GM12878 (cell line): ENCODE data around the gene HEXIM2.

ENCODE experiments used
- CREB1 ChIP-seq: IDR thresholded peaks from 2 replicates; pipeline ENCODE4 v1.6.1; 2012; ENCODE audit warnings: low read depth, mild to moderate bottlenecking, inconsistent platforms
- CTCF ChIP-seq, 3 experiments: IDR thresholded peaks in 2 of 3; conservative IDR thresholded peaks in 1 of 3; 2 replicates each; pipeline ENCODE4 v1.5.1; 2011; ENCODE audit warnings: low read depth in 3 of 3, low read length in 3 of 3, mild to moderate bottlenecking in 3 of 3, control low read depth in 2 of 3, moderate library complexity in 2 of 3, inconsistent platforms in 1 of 3, mixed read lengths in 1 of 3; ENCODE audit not compliant: control insufficient read depth in 2 of 3, insufficient read depth in 1 of 3; ENCODE audit errors: extremely low read depth in 1 of 3
- EED ChIP-seq: sonication (generic); IDR thresholded peaks from 2 replicates; pipeline ENCODE4 v1.6.1; 2016; ENCODE audit warnings: antibody characterized with exemption, low read depth
- EP300 ChIP-seq, 2 experiments: fragments of 150-350 bp in 1 of 2; IDR thresholded peaks; 2 replicates each; pipeline ENCODE4 v1.6.1; 2011 to 2012; ENCODE audit warnings: low read depth in 2 of 2, low read length in 2 of 2, borderline replicate concordance in 1 of 2, improper control_type of control experiment in 1 of 2, inconsistent platforms in 1 of 2; ENCODE audit not compliant: control insufficient read depth in 1 of 2
- KAT2A ChIP-seq: conservative IDR thresholded peaks from 2 replicates; pipeline ENCODE4 v1.6.1; 2011; ENCODE audit warnings: low read depth, low read length; ENCODE audit not compliant: control insufficient read depth
- NFXL1 ChIP-seq: fragments of 450-650 bp; IDR thresholded peaks from 2 replicates; pipeline ENCODE4 v1.6.1; 2017; ENCODE audit warnings: antibody characterized with exemption, mild to moderate bottlenecking, borderline replicate concordance
- POLR2A ChIP-seq: IDR thresholded peaks from 2 replicates; pipeline ENCODE4 v1.6.1; 2011; ENCODE audit warnings: low read depth, mild to moderate bottlenecking, low read length
- YY1 ChIP-seq: IDR thresholded peaks from 2 replicates; pipeline ENCODE4 v1.6.1; 2011; ENCODE audit warnings: low read depth, mild to moderate bottlenecking, low read length
- ZBED1 ChIP-seq: IDR thresholded peaks from 2 replicates; pipeline ENCODE4 v1.6.1; 2016; ENCODE audit warnings: borderline replicate concordance
- TF ChIP-seq, protein P1 (sequence below): IDR thresholded peaks from 2 replicates; pipeline ENCODE4 v1.6.1; 2012; ENCODE audit warnings: improper control_type of control experiment, low read depth, low read length; ENCODE audit not compliant: insufficient replicate concordance

DNA sequence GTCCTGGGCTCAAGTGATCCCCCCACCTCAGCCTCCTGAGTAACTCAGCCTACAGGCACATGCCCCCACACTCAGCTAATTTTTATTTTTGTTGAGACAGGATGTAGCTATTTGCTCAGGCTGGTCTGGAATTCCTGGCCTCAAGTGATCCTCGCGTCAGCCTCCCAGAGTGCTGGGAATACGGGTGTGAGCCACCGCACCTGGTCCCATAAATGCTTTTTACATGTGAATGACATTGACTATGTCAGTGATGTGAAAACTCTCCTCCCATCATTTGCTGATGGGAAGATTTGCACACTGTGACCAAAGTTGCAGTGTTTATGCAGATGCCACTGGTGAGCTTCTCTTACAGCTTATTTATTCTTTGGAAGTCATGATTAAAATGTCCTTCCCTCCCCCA is 44.3 kb upstream of the HEXIM2 start:
- TF ChIP-seq, protein P1, sequence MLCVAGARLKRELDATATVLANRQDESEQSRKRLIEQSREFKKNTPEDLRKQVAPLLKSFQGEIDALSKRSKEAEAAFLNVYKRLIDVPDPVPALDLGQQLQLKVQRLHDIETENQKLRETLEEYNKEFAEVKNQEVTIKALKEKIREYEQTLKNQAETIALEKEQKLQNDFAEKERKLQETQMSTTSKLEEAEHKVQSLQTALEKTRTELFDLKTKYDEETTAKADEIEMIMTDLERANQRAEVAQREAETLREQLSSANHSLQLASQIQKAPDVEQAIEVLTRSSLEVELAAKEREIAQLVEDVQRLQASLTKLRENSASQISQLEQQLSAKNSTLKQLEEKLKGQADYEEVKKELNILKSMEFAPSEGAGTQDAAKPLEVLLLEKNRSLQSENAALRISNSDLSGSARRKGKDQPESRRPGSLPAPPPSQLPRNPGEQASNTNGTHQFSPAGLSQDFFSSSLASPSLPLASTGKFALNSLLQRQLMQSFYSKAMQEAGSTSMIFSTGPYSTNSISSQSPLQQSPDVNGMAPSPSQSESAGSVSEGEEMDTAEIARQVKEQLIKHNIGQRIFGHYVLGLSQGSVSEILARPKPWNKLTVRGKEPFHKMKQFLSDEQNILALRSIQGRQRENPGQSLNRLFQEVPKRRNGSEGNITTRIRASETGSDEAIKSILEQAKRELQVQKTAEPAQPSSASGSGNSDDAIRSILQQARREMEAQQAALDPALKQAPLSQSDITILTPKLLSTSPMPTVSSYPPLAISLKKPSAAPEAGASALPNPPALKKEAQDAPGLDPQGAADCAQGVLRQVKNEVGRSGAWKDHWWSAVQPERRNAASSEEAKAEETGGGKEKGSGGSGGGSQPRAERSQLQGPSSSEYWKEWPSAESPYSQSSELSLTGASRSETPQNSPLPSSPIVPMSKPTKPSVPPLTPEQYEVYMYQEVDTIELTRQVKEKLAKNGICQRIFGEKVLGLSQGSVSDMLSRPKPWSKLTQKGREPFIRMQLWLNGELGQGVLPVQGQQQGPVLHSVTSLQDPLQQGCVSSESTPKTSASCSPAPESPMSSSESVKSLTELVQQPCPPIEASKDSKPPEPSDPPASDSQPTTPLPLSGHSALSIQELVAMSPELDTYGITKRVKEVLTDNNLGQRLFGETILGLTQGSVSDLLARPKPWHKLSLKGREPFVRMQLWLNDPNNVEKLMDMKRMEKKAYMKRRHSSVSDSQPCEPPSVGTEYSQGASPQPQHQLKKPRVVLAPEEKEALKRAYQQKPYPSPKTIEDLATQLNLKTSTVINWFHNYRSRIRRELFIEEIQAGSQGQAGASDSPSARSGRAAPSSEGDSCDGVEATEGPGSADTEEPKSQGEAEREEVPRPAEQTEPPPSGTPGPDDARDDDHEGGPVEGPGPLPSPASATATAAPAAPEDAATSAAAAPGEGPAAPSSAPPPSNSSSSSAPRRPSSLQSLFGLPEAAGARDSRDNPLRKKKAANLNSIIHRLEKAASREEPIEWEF: no peak
- TF ChIP-seq CTCF (IDR thresholded peaks at IDR 0.05 in 2 of 3, conservative IDR thresholded peaks at IDR 0.05 in 1 of 3; ENCODE audit: control insufficient read depth in 2 of 3, extremely low read depth in 1 of 3, insufficient read depth in 1 of 3, low read depth in 3 of 3, low read length in 3 of 3) (no peak), KAT2A (no peak), YY1 (no peak), ZBED1 (no peak), NFXL1 (no peak), CREB1 (no peak), POLR2A (no peak), EP300 (IDR thresholded peaks at IDR 0.05; ENCODE audit: borderline replicate concordance in 1 of 2, control insufficient read depth in 1 of 2, low read depth in 2 of 2, low read length in 2 of 2) (no peak), EED (no peak)
